H1 (cell line): ENCODE measurements around the gene GMCL1. TPM values are rescaled to one million over a fixed set of nuclear protein-coding genes. Genes with fewer than 3 reads are reported as not detected.

Experiments
- BRCA1 ChIP-seq: IDR thresholded peaks from 2 replicates; pipeline ENCODE4 v1.6.1; 2012; ENCODE audit warnings: low read depth, low read length, improper control_type of control experiment
- CTBP2 ChIP-seq: IDR thresholded peaks from 2 replicates; pipeline ENCODE4 v1.7.0; 2011; ENCODE audit warnings: borderline replicate concordance, mild to moderate bottlenecking, moderate library complexity, mixed read lengths, low read length; ENCODE audit not compliant: insufficient read depth, insufficient read length
- JUND ChIP-seq: IDR thresholded peaks from 2 replicates; pipeline ENCODE4 v1.6.1; 2011; ENCODE audit warnings: mild to moderate bottlenecking, improper control_type of control experiment, low read length
- SP1 ChIP-seq: IDR thresholded peaks from 2 replicates; pipeline ENCODE4 v1.6.1; 2011; ENCODE audit warnings: low read depth, low read length
- SP2 ChIP-seq: IDR thresholded peaks from 2 replicates; pipeline ENCODE4 v1.6.1; 2012; ENCODE audit warnings: mild to moderate bottlenecking, low read length, inconsistent platforms
- YY1 ChIP-seq: IDR thresholded peaks from 2 replicates; pipeline ENCODE4 v1.6.1; 2011; ENCODE audit warnings: low read depth, mild to moderate bottlenecking, low read length
- polyA plus RNA-seq, 7 experiments: library from polyadenylated mRNA; depleted of rRNA in 3 of 7; stranded (reverse) in 5 of 7; unstranded in 2 of 7; fragments of >200 nt in 5 of 7; fragments of 200-250 nt in 2 of 7; gene quantifications; 1 replicate in 5 of 7; 2 replicates in 1 of 7; 4 replicates in 1 of 7; pipeline versions ENCODE4 v1.2.1 to v1.2.3, GENCODE V29; 2011 to 2013; ENCODE audit warnings: missing spikeins in 2 of 7, mixed read lengths in 2 of 7
- total RNA-seq: library from RNA; stranded (reverse); fragmentation: NEBNext Ultra II Directional; extraction: Animal tissue kit (Norgen Biotek cat#: 25700); gene quantifications from 2 replicates; pipeline ENCODE4 v1.2.1, GENCODE V29; 2021

The GMCL1 gene
- total and polyA plus RNA-seq, 2 of the 8 experiments (the other 6 are each of a cell fraction or from before 2014, with no cell fraction given): 6.5 to 21.9 TPM

DNA sequence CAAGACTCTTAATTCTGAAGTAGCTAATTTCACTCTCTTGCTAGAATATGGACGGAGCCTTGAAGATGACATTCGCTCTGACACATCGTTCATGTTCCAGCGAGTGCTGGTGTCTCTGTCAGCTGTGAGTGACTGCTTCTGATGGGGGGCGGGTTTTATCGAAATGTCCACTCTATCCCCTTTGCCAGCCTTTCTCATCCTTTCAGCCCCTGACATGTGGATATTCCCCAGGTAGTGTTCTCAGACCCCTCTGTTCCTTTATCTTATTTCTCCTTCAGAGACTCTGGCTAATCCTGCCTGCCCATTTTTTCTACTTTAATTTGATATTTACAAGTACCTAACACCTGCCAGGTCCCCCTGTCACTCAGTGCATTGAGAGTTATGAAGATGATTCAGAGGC, 18.9 kb upstream of the GMCL1 start (continued):
- TF ChIP-seq YY1 (no peak), CTBP2 (no peak), SP1 (no peak), SP2 (no peak), BRCA1 (no peak), JUND (no peak)
